Retina (tissue), 1 donor: ENCODE results near the gene DKC1.

Experiments
- DNase-seq: peaks from one replicate; pipeline ENCODE4 v3.0.0-alpha.2; 2016

DKC1 gene

GRCh38 chrX:154762537-154763296, at the start of gene DKC1:
DKC1 (plus strand) TSS chrX:154762864; CDS start chrX:154762966, 102 bp downstream.
- peak; percentile 91 for DNase-seq

DNA sequence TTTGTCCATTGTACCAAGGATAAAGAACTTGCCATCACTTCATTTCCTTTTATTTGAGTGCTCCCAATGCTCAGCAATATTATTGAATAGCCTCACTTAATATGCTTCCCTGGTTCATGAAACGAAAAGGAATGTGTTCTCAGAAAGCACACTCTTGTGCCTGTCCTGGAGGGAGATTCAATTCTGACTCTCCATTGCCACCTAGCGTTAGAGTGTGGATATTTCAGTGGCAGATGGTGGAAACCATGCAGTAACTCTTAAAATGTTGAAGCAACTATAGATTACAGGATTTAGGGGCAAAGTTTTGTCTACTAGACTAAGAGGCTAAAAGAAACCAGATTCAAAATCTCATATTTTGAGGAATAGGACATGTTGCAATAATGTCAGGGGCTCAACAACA, 47.7 kb upstream of the DKC1 start:
- DNase-seq: no peak

DNA sequence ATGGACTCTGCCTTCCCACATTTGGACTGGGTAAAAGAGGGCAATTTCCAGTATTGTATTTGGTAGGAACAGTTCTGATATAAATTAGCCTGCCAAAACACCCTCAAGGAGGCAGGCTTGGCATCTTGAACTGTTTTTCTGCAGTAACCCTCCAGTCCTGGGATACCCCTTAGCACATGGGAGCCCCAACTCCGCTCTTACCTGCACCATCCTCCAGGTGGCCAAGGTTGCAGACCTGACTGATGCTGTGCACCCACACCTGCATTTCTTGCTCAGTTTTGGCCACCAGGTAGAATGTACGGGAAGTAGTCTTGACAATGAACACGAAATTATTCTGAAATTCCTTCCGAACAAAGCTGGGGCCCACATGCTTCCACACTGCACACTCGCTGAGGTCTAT, 46.8 kb upstream of the DKC1 start:
- no peak for DNase-seq

GRCh38 chrX:154717824-154718223, 44.8 kb upstream of the DKC1 start:
- no peak for DNase-seq

DNA sequence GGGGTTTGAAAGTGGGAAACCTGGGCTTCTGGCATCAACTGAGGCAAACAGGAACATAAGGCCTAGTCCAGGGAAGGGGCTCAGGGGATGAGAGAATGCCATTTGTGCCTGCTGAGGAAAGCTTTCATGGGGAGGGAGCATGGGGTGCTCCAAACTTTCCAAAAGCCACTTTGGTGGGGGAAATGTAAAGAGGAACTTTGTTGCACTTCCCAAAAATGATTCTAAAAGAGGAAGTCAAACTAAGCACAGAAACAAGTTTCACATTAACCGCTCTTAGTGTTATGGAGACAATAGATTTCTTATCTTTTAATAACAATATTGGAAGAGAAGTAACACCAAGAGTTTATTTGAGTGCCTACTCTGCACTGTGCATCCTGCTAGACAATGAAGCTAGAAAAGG, 44.0 kb upstream of the DKC1 start:
- no peak for DNase-seq

DNA sequence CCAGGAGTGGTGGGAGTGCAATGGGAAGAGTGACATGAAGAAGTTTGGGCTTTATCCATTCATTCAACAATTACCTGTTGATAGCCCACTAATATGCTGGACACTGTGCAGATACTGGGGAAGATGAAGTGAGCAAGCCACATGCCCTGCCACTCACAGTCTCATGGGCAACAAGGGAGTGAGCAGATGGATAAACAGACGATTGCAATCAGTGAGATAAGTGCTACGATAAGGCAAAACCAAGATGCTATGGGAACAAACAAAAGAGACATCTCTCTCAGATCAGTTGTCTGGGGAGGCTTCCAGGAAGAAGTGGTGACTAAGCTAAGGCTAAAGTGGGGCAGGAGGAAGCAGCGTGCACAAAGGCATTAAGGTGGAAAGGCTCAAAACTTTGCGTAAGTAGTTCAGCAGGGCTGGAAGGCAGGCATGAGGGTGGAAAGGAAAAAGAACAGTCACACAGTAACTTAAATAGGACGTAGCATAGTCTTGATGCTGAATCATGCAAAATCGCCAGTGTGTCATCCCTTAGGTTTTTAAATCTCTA, 43.5 kb upstream of the DKC1 start:
- no peak for DNase-seq

DNA sequence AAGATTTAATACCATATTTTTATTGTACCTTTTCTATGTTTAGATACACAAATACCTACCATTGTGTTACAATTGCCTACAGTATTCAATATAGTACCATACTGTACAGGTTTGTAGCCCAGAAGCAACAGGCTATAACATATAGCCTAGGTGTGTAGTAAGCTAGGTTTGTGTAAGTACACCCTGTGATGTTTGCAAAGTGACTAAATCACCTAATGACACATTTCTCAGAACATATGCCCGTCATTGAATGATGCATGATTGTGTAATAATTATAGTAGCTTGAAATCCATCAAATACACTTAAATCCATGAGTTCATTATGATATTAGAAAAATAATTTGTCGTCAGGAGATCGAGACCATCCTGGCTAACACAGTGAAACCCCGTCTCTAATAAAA, 42.6 kb upstream of the DKC1 start:
- no peak for DNase-seq

GRCh38 chrX:154721155-154721554, 41.5 kb upstream of the DKC1 start:
- no peak for DNase-seq

GRCh38 chrX:154724993-154725756, 37.5 kb upstream of the DKC1 start:
- DNase-seq: no peak

GRCh38 chrX:154727418-154727817, 35.2 kb upstream of the DKC1 start:
- no peak for DNase-seq

DNA sequence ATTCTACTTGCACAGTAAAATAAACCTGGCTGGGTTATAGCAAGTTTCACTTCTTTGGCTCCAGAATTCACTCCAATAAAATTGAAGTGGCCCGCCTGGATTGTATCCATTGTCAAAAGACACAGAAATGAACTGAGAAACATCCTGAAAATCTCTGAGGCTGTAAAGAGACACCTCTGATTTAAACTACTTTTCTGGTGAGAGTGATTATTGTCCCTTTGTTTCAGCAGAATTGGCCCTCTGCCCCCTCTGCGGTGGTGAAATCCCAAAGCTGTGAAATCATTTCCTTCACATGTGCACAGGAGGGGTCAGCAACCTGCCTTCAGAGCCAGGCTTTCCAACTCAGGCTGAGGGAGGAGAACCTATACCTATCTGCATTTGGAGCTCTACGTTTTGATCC, 34.8 kb upstream of the DKC1 start:
- no peak for DNase-seq

GRCh38 chrX:154728431-154729190, 34.1 kb upstream of the DKC1 start:
- DNase-seq: no peak

- DNase-seq: no peak
These were observed 33.2 kb upstream of the DKC1 start for GRCh38 chrX:154729439-154729838.

DNA sequence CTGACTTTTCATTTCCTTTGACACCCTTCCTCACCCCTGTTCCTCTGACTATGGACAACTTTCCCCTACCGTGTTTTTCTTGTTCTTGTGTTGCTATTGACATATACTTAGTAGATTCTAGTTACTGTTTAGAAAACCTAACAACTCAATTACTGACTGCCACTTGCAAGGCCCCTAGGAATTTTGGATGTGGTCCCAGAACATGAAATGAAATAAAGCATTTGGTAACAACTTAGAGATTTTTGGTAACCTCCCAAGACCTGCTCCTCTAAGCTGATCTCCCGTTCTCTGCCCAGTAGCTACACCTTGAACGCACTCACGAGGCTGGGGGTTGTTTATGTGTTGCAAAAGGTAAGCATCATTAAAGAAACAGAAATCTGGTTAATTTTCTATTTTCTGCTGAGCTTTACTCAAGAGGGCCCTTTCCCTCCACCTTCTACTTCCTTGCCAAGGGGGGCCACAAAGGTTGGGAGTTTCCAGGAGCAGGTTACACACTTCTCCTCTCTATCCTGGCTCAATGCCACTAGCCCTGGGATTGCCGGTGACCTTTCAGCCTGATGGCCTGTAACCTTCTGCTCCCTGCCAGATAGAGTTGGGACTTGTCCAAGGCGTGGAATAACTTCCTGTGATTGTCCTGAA, 32.3 kb upstream of the DKC1 start:
- DNase-seq: no peak

GRCh38 chrX:154731184-154731583, 31.5 kb upstream of the DKC1 start:
- DNase-seq: no peak

DNA sequence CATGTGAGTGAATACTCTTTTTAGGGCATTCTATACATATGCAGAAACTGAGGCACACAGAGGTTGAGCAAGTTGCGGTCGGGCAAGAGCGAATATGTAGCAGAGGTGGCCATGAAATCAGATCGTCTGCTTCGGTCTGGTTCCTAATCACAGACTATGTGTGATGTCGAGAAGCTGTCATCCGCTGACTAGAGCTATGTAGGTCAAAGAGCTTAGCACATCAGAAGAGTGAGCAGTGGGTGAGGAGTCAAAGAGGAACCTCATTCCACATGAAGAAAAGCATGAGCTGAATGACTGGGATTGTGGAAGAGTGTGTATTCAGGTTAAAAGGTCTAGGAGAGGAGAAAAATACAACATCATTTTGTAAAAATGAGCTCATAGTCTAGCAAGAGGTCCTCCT, 30.8 kb upstream of the DKC1 start:
- no peak for DNase-seq

DNA sequence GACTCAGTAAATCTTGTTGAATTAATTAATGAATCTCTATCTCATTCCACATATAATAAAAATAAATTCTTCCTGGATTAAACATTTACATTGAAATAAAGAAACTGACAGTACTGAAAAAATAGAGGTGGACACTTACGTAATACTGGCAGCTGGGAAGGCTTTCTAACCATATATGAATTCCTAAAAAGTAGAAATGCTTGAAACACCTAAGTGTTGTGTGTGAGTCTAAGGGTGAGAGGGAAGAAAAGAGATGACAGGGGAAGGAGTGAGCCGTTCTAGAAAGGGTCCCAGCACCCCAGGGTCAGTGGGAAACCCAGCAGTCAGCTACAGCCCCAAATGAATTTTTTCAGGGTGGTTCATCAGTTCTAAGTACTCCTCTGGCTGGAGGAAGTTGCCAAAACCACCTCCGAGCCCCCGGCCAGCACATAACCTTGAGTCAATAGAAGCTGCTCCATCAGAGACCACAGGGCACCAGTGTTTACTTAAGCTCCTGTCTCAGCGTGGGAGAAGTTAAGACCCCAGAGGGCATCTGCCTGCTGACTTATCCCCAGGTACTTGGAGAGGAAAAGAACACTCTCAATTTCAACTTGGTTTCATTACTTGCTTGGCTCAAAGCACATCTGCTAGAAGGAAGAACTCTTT, 30.1 kb upstream of the DKC1 start:
- no peak for DNase-seq

- DNase-seq: no peak
These were observed 29.6 kb upstream of the DKC1 start for GRCh38 chrX:154733066-154733425.

GRCh38 chrX:154734061-154734781, 28.4 kb upstream of the DKC1 start:
- no peak for DNase-seq

DNA sequence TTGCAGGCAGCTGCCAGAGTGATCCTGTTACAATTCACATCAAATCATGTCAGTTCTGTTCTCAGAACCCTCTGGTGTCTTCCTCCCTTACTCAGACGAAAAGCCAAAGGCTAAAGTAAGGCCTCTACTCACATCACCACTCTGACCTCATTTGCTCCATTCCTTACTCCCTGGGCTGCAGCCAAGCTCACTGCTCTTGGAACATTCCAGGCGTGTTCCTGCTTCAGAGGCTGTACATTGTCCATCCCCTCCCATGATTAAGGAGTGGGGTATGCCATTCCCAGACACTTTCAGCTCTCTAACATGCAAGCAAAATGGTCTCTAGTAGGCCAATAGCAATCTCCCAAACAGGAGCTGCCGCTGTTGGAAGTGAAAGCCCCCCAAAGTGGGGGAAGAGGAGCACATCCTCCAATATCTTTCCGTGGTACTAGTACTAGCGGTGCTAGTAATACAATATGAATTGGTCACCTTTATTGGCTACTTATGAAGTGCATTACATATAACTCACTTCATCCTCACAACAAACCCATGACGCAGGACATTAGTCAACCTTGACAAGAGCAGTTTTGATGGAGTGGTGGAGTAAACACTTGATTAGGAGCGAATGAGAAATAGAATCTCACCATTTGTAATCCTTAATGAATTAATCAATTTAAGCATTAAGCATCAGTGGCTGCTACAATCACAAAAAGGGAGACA, 26.8 kb upstream of the DKC1 start:
- DNase-seq: no peak

DNA sequence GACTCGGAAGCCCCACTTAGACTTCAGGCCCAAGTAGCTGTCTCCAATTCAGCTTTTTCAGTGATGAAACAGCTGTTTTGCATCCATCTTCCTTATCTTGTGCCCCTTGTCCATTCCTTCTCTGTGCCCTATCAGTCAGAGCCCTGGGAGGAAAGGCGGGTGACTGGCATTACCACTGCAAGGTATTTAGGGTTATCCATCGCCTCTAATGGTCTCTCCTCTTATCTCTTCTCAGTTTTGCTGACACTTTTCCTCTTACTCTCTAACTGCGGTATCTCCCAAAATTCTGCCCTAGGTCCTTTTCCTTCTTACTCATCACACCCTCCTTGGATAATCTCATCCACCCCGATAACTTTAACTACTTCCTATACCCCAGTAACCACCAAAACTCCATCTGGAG, 25.5 kb upstream of the DKC1 start:
- DNase-seq: no peak
